T-cell (primary cell): Measurements from ENCODE around the gene SYNE1. TPM values are rescaled to one million over a fixed set of nuclear protein-coding genes. Genes with fewer than 3 reads are reported as not detected.

Experiments used
- ATAC-seq, 4 experiments: fragments of 200-7000 bp in 3 of 4; fragments of 150-1000 bp in 1 of 4; cut with Tn5 transposase; replicated peaks in 1 of 4; 1 replicate in 3 of 4; 2 replicates in 1 of 4; pipeline ENCODE4 v1.10.0; 2021; ENCODE audit warnings: moderate library complexity in 3 of 4, mild to moderate bottlenecking in 2 of 4, moderate number of reproducible peaks in 1 of 4
- CTCF ChIA-PET, 2 donors: fragments of 300-600 bp; sonication (Branson Sonifier 250); formaldehyde crosslinking; loops; one replicate each; lab custom pipeline; 2022; ENCODE audit warnings: antibody characterized with exemption in 2 of 2; lab: Charles Lee
- POLR2A ChIA-PET, 2 donors: fragments of 300-600 bp; sonication (Branson Sonifier 250); formaldehyde crosslinking; loops; one replicate each; lab custom pipeline; 2022; ENCODE audit warnings: antibody characterized with exemption in 2 of 2; lab: Charles Lee
- DNase-seq, 35 experiments: peaks; one replicate each; pipeline versions ENCODE4 v3.0.0 to v3.0.0-alpha.2; 2013 to 2023
- H3K27ac ChIP-seq: one replicate; pipeline ENCODE4 v1.5.1; 2013; ENCODE audit warnings: low read length
- H3K27me3 ChIP-seq, 2 experiments: replicated peaks in 1 of 2; 1 replicate in 1 of 2; 2 replicates in 1 of 2; pipeline versions ENCODE4 v1.6.1 to v1.7.0; 2013; ENCODE audit warnings: low read length in 1 of 2, mixed read lengths in 1 of 2; ENCODE audit not compliant: control insufficient read depth in 2 of 2, insufficient read depth in 2 of 2; ENCODE audit errors: extremely low read depth in 1 of 2
- H3K36me3 ChIP-seq, 2 donors: 1 replicate in 1 of 2; 2 replicates in 1 of 2; pipeline versions ENCODE4 v1.6.1 to v1.7.0; 2013; ENCODE audit warnings: low read length in 1 of 2; ENCODE audit not compliant: control insufficient read depth in 2 of 2, insufficient read depth in 1 of 2; ENCODE audit errors: extremely low read depth in 1 of 2
- H3K4me1 ChIP-seq, 2 experiments: 1 replicate in 1 of 2; 2 replicates in 1 of 2; pipeline versions ENCODE4 v1.6.1 to v1.7.0; 2013; ENCODE audit warnings: low read length in 2 of 2, mixed read lengths in 1 of 2; ENCODE audit not compliant: insufficient read depth in 2 of 2, control insufficient read depth in 1 of 2; ENCODE audit errors: extremely low read depth in 1 of 2
- H3K4me3 ChIP-seq, 2 donors: 1 replicate in 1 of 2; 2 replicates in 1 of 2; pipeline versions ENCODE4 v1.5.1 to v1.7.0; 2013; ENCODE audit warnings: mild to moderate bottlenecking in 2 of 2, low read length in 1 of 2, moderate library complexity in 1 of 2; ENCODE audit not compliant: control insufficient read depth in 1 of 2; ENCODE audit errors: extremely low read depth in 1 of 2
- H3K9me3 ChIP-seq: 2 replicates; pipeline ENCODE4 v1.7.0; 2013
- H3K27ac Mint-ChIP-seq, 2 donors: one replicate each; pipeline ENCODE4 v1.8.0; 2020 to 2021; ENCODE audit warnings: mild to moderate bottlenecking in 2 of 2, mixed read lengths in 2 of 2
- H3K27me3 Mint-ChIP-seq, 2 donors: one replicate each; pipeline ENCODE4 v1.8.0; 2021 to 2022; ENCODE audit warnings: mixed read lengths in 2 of 2
- H3K36me3 Mint-ChIP-seq: one replicate; pipeline ENCODE4 v1.8.0; 2021; ENCODE audit warnings: mixed read lengths
- H3K4me1 Mint-ChIP-seq, 3 donors: one replicate each; pipeline ENCODE4 v1.8.0; 2020 to 2022; ENCODE audit warnings: mixed read lengths in 3 of 3, mild to moderate bottlenecking in 1 of 3
- H3K4me3 Mint-ChIP-seq, 3 donors: one replicate each; pipeline ENCODE4 v1.8.0; 2020 to 2022; ENCODE audit warnings: mild to moderate bottlenecking in 3 of 3, mixed read lengths in 3 of 3, moderate library complexity in 3 of 3
- H3K9me3 Mint-ChIP-seq, 3 donors: one replicate each; pipeline ENCODE4 v1.8.0; 2020 to 2022; ENCODE audit warnings: mixed read lengths in 3 of 3
- WGBS: methylation state at CpG from one replicate; pipeline ENCODE4 v1.1.5; 2013; ENCODE audit warnings: missing lambda C conversion rate; ENCODE audit not compliant: insufficient coverage; 5-methylcytosine and 5-hydroxymethylcytosine counted together
- total RNA-seq, 35 experiments: library from RNA in 6 of 35; stranded (reverse) in 6 of 35; fragments of 120-200 nt in 1 of 35; gene quantifications; one replicate each; pipeline versions ENCODE4 v1.2.1 to v1.2.4 and lab custom pipeline; 2013 to 2026

The SYNE1 gene
- total RNA-seq, 5 donors from 2014 or later (not counting 1 experiment from before 2014, with no cell fraction given): 174 to 235 (median 192) TPM

- no peak overlapping the region for H3K4me3 ChIP-seq
- no peak overlapping the region for H3K4me3 Mint-ChIP-seq
- DNase-seq (no peak), ATAC-seq (no peak)
- ChIA-PET POLR2A (interaction anchor here in 1 of 2 donors (0.7 kb wide), 1 partner anchor 83 kb away, joined by 4 read pairs; no protein-coding TSS in a partner anchor), CTCF (interaction anchor here in 1 of 2 donors (0.5 kb wide), 1 partner anchor 23 kb away, joined by 3 read pairs; no protein-coding TSS in a partner anchor)
- peaks cover 13 to 71% of the 10 kb centered on the region in 2 donors for H3K36me3 ChIP-seq
- peaks cover 0 to 4% (median 3%) of the 10 kb centered on the region in 3 donors for H3K9me3 Mint-ChIP-seq
- H3K27ac ChIP-seq: no peak overlapping the region
- H3K27me3 Mint-ChIP-seq: no peaks in the 10 kb centered on the region
- peak overlapping the region in 1 of 2 donors; percentile 50 for H3K27ac Mint-ChIP-seq
- 100% methylated on average over 2 of the region's 3 CpGs for WGBS
- H3K9me3 ChIP-seq: no peaks in the 10 kb centered on the region
- no peaks in the 10 kb centered on the region for H3K27me3 ChIP-seq
- H3K4me1 Mint-ChIP-seq: peaks cover 0 to 8% (median 5%) of the 10 kb centered on the region in 3 donors
- H3K4me1 ChIP-seq: no peaks in the 10 kb centered on the region
- H3K36me3 Mint-ChIP-seq: peaks cover 62% of the 10 kb centered on the region
These were observed 515.3 kb downstream of the SYNE1 start for GRCh38 chr6:152121910-152122309.

DNA sequence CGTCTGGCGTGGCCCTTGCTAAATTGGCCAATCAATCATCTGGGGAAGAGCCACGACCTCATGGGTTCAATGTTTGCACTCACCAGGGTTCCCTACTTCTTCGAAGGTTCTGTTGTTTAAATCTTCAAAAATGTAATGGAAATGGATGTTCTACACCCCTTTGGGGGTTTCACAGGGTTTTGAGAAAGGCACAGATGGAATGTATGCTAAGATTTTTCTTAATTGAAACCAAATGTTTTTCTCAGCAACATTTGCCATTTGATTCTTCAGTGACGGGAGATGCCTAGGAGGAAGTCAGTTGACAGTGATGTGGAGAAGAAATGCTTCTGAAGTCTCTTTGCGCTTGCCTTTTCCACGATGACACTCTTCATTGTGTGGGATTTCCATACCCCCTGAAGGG lies 517.3 kb downstream of the SYNE1 start:
- WGBS: 100% methylated on average over 1 of the region's 7 CpGs
- ChIA-PET POLR2A (no interaction called here), CTCF (no interaction called here)
- Histone ChIP-seq H3K9me3 (no peaks in the 10 kb centered on the region), H3K27ac (no peak overlapping the region), H3K4me1 (no peaks in the 10 kb centered on the region), H3K4me3 (no peak overlapping the region), H3K36me3 (peaks cover 13 to 52% of the 10 kb centered on the region in 2 donors), H3K27me3 (no peaks in the 10 kb centered on the region)
- peaks cover 52% of the 10 kb centered on the region for H3K36me3 Mint-ChIP-seq
- ATAC-seq (no peak), DNase-seq (no peak)
- H3K4me3 Mint-ChIP-seq: no peak overlapping the region
- H3K27me3 Mint-ChIP-seq: no peaks in the 10 kb centered on the region
- H3K4me1 Mint-ChIP-seq: peaks cover 0 to 8% (median 5%) of the 10 kb centered on the region in 3 donors
- peaks cover 0 to 4% (median 3%) of the 10 kb centered on the region in 3 donors for H3K9me3 Mint-ChIP-seq
- H3K27ac Mint-ChIP-seq: no peak overlapping the region

GRCh38 chr6:152118678-152119077 lies 518.5 kb downstream of the SYNE1 start:
- peaks cover 46% of the 10 kb centered on the region for H3K36me3 Mint-ChIP-seq
- H3K4me3 ChIP-seq: no peak overlapping the region
- CTCF ChIA-PET: no interaction called here
- ATAC-seq (no peak), DNase-seq (no peak)
- no peak overlapping the region for H3K27ac ChIP-seq
- no peaks in the 10 kb centered on the region for H3K4me1 ChIP-seq
- H3K9me3 Mint-ChIP-seq: peaks cover 0 to 4% (median 3%) of the 10 kb centered on the region in 3 donors
- 100% methylated on average over 2 of the region's 5 CpGs for WGBS
- POLR2A ChIA-PET: no interaction called here
- no peaks in the 10 kb centered on the region for H3K27me3 Mint-ChIP-seq
- H3K4me3 Mint-ChIP-seq: no peak overlapping the region
- no peaks in the 10 kb centered on the region for H3K9me3 ChIP-seq
- H3K36me3 ChIP-seq: peaks cover 13 to 41% of the 10 kb centered on the region in 2 donors
- peaks cover 0 to 8% (median 5%) of the 10 kb centered on the region in 3 donors for H3K4me1 Mint-ChIP-seq
- no peaks in the 10 kb centered on the region for H3K27me3 ChIP-seq
- no peak overlapping the region for H3K27ac Mint-ChIP-seq

- CTCF ChIA-PET: interaction anchor here in 1 of 2 donors (0.6 kb wide), 1 partner anchor 9 kb away, joined by 3 read pairs; no protein-coding TSS in a partner anchor
- H3K27ac ChIP-seq: no peak overlapping the region
These were observed 518.9 kb downstream of the SYNE1 start for GRCh38 chr6:152118224-152118623.

GRCh38 chr6:152117156-152118133 lies 519.7 kb downstream of the SYNE1 start:
- no peak for DNase-seq
- ATAC-seq: no peak
- no peaks in the 10 kb centered on the region for H3K4me1 ChIP-seq
- WGBS: 94% methylated on average over 5 of the region's 9 CpGs
- Mint-ChIP-seq H3K4me3 (no peak overlapping the region), H3K36me3 (peaks cover 41% of the 10 kb centered on the region), H3K27me3 (no peaks in the 10 kb centered on the region), H3K4me1 (peaks cover 0 to 8% (median 5%) of the 10 kb centered on the region in 3 donors), H3K9me3 (peaks cover 0 to 4% (median 3%) of the 10 kb centered on the region in 3 donors), H3K27ac (peak overlapping the region; percentile 27 to 68)
- no peak overlapping the region for H3K4me3 ChIP-seq
- no peaks in the 10 kb centered on the region for H3K27me3 ChIP-seq
- ChIA-PET POLR2A (interaction anchor here in 1 of 2 donors (0.5 kb wide), 1 partner anchor 779 kb away, joined by 7 read pairs; no protein-coding TSS in a partner anchor), CTCF (interaction anchor here in 1 of 2 donors (0.6 kb wide), 1 partner anchor 8 kb away, joined by 3 read pairs; no protein-coding TSS in a partner anchor)
- peaks cover 13 to 29% of the 10 kb centered on the region in 2 donors for H3K36me3 ChIP-seq
- H3K9me3 ChIP-seq: no peaks in the 10 kb centered on the region
- no peak overlapping the region for H3K27ac ChIP-seq

More at GRCh38 chr6:152118224-152118623, 518.9 kb downstream of the SYNE1 start:
- H3K9me3 Mint-ChIP-seq: peaks cover 0 to 4% (median 3%) of the 10 kb centered on the region in 3 donors
- DNase-seq: no peak
- no peaks in the 10 kb centered on the region for H3K27me3 Mint-ChIP-seq
- H3K4me3 Mint-ChIP-seq: no peak overlapping the region
- WGBS: no CpG with 5 or more reads among the region's 3 CpGs
- no peak for ATAC-seq
- H3K27ac Mint-ChIP-seq: peak overlapping the region; percentile 27 to 68
- H3K36me3 Mint-ChIP-seq: peaks cover 42% of the 10 kb centered on the region
- POLR2A ChIA-PET: interaction anchor here in 1 of 2 donors (0.5 kb wide), 1 partner anchor 780 kb away, joined by 7 read pairs; no protein-coding TSS in a partner anchor
- H3K36me3 ChIP-seq: peaks cover 13 to 36% of the 10 kb centered on the region in 2 donors
- no peaks in the 10 kb centered on the region for H3K4me1 ChIP-seq
- no peak overlapping the region for H3K4me3 ChIP-seq
- H3K4me1 Mint-ChIP-seq: peaks cover 0 to 8% (median 5%) of the 10 kb centered on the region in 3 donors
- no peaks in the 10 kb centered on the region for H3K9me3 ChIP-seq
- no peaks in the 10 kb centered on the region for H3K27me3 ChIP-seq
